Measurements from ENCODE around the gene TTC28.
A peak's percentile ranks its signal among the peaks of the same experiment; 100 is the strongest.

- TF ChIP-seq POLR2A (IDR thresholded peaks at IDR 0.05) (no peak), POLR2AphosphoS5 (IDR thresholded peaks at IDR 0.05) (peak; percentile 74)
- TF ChIP-seq, protein P1, sequence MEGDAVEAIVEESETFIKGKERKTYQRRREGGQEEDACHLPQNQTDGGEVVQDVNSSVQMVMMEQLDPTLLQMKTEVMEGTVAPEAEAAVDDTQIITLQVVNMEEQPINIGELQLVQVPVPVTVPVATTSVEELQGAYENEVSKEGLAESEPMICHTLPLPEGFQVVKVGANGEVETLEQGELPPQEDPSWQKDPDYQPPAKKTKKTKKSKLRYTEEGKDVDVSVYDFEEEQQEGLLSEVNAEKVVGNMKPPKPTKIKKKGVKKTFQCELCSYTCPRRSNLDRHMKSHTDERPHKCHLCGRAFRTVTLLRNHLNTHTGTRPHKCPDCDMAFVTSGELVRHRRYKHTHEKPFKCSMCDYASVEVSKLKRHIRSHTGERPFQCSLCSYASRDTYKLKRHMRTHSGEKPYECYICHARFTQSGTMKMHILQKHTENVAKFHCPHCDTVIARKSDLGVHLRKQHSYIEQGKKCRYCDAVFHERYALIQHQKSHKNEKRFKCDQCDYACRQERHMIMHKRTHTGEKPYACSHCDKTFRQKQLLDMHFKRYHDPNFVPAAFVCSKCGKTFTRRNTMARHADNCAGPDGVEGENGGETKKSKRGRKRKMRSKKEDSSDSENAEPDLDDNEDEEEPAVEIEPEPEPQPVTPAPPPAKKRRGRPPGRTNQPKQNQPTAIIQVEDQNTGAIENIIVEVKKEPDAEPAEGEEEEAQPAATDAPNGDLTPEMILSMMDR (IDR thresholded peaks at IDR 0.05): no peak
These were observed 563.4 kb downstream of the TTC28 start for GRCh38 chr22:28116219-28116673.

Data from gastroesophageal sphincter (tissue), 3 donors.